SHP77 treated with DMSO at 0.1 percent for 48 hours (cell line): ENCODE measurements around the gene UBE2Z.
"Not testable (repeated sequence)": the region's sequence is repeated elsewhere in the genome, so short reads cannot be mapped to it uniquely, and the experiment has no call there.

Experiments used
- DNase-seq: peaks from one replicate; lab custom pipeline; 2025; lab: John Stamatoyannopoulos, UW

The UBE2Z gene

DNA sequence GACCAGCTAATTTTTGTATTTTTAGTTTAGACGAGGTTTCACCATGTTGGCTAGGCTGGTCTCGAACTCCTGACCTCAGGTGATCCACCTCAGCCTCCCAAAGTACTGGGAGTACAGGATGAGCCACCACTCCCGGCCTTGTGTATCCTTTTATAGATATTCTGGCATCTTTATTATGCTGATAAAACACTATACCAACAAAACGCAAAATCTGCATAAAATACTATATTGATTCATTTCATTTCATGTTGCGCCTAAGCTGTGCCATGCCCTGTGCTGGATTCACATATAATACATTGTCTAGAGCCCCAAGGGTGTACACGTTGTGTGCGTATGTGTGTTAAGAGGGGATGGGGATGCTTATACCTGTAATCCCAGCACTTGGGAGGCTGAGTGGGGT lies 3.8 kb upstream of the UBE2Z start:
- no peak for DNase-seq

DNA sequence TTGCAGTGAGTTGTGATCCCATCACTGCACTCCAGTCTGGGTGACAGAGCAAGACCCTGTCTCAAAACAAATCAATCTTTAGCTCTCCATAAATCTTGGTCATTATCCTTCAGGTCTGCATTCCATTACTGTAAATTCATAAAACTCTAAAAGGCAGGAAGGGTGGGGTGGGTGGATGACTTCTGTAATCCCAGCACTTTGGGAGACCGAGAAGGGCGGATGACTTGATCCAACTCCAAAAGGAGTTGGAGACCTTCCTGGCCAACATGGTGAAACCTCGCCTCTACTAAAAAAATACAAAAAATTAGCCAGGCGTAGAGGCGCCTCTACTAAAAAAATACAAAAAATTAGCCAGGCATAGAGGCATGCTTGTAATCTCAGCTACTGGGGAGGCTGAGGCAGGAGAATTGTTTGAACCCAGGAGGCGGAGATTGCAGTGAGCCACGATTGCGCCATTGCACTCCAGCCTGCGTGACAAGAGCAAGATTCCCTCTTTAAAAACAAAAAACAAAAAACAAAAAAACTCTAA lies 2.2 kb upstream of the UBE2Z start:
- no peak for DNase-seq

DNA sequence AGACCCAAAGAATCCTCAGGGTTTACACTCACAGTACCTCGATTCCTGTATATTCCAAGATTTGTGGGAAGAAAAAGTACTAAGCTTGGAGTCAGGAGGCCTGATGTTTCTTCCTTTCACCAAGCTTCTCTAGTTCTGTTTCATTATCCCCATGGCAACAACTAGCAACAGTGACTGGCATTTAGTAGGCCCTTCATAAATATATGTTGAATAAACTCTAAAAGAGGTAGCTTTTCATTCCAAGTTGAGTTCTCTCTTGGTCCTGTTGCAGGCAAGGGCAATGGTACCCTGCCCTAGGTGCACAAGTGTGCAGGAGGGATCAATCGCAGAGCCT lies 527 bp upstream of the UBE2Z start:
- DNase-seq, result no peak

DNA sequence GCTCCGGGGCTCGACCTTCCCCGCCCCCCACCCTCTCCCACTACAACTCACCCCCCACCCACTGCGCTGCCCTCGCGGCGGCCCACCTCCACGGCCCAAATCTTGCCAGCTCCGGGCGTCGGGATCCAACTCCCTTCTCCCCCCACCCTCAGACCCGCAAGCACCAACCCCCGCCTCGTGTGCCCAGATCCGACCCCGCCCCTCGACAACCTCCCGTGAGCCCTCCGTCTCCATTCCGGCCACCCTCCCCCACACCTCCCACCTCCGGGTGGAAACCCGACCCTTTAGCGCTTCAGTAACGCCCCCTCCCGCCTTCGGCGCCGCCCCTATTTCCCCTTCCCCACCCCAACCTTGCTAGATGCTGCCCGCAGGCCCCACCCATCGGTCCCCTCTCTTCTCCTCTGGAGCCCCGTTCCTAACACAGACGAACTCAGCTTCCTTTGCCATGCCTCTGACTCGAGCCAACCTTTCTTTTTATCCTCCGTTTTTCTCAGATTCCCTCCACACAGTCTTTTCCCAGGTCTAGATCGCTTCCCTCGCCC lies 717 bp downstream of the UBE2Z start:
- DNase-seq, result no peak

DNA sequence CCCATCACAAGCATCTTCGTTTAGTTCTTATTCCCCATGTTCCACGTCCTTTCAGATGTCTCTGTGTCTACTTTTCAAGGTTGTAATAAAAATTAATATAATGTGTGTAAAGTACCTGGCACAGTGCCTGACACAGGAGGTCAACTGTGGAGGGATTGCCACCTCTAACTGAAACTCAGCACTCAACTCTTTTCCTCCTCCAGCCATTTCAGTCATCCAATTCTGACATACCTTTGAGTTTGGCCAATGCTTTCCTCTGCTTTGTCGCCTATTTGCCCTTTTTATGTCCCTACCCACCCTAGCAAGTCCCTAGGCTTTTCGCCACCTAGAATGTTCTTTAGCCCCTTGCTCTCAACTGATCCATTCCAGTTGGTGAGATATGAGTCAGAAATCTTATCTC lies 1.6 kb downstream of the UBE2Z start:
- no peak for DNase-seq

DNA sequence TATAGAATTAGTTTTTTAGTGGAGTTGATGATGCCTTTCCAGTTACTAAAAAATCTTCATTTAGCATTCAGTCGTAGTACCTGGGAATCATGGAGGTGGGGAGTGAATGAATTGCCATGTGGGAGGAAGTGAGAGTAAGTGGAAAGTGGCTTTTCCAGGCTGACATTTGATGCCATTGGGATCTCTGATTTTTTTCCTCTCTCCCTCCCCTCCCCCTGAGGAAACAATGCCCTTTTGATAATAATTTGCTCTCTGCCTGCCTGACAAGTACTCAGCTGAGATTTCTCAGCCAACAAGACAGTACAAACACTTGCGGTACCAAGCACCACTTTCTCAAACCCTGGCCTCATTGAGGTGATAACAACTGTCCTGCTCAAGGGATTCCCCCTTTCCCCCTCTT lies 2.2 kb downstream of the UBE2Z start:
- DNase-seq, result no peak

DNA sequence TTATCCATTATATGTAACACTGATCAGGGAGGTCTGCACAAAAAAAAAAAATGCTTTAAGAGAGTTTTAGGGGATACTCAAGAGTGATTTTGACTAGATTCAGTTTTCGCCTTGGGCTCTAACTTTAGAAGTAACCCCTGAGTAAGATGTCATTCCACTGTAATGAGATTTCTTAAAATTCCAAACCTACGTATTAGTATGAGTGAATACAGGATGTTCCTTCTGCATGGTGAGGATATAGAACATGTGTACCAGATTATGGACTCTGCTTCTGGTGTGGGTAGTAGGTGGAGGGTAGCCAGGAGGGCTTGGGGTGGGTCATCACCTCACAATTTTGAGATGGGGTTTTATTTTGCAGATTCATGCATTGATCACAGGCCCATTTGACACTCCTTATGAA lies 4.3 kb downstream of the UBE2Z start:
- DNase-seq, result no peak

DNA sequence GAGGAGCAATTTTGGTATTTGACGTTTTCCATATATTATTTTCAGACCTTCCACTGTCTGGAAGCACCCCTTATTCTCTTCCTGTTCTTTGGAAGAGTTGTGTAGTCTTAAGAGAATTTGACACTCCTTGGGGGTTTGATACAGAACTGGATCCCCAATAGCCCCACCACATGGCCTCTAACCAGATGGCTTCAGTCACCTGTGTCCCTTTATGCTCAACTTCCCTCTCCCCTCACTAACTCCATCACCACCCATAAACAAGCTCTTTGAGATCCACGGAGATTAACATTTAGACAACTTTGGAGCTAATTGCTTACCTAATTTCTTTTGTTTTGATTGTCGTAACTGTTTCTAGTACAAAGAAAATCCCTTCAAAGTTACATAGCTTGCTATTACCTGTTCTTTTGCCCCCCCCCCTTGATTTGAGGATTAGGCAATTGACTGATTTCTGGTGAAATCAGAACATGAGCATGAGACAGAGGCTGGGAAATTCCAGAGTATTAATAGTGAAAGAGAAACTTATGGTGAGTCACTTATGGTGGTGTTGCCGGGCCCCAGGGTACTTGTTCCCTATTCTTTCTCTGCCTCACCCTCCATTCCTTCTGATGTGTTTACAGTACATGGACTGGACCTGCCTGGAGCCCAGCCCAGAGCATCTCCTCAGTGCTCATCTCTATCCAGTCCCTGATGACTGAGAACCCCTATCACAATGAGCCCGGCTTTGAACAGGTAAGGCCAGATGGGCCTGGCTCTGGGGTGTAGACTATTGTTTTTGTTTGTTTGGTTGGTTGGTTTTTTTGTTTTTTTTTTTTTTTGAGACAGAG lies 7.5 kb downstream of the UBE2Z start:
- DNase-seq, result no peak

DNA sequence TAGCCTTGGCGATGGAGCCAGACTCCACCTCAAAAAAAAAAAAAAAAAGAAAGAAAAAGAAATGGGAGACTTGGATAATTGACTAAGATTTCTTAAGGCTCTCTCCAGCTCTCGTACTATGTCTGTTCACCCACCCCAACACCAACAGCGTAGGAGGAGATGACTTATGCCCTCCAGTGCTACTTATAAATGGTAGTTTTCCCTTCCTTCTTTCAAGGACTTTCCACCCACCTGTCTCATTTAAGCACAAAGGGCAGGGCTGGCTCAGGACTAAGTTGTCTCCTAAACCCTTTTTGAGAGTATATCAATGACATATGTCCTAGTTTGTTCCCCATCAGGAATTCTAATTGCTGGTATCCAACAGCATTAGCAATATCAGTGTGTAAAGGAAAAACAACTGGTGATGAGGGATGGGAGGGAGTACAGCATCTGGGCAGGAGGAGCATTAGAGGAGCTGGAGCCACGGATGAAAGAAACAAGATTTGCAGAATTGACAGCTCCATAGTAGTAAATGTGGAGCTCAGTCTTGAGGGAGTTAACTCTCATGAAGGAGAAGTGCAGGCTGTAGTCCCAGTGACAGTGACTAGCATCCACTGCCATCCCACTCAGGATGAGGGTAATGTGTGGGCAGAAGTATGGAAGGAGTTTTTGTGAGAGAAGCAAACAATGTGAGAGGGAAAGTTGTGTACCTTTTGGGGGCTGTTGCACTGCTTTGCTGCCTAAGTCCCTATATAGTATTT lies 17.2 kb downstream of the UBE2Z start:
- DNase-seq, result no peak

DNA sequence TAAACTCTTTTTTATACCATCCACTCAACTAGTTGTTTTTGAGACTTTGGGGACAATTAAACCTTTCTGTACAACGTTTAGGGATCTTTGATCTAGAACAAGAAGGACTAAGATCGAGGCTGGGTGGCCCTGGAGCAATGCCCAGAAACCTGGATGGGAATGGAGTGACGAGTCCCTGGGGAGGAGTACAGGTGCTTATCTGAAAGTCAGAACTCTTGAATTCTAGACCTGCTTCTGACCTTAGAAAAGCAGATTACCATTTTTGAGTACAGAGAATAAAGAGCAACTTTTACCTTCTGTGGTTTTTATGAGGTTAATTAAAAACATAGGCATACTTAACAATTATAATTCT lies 17.8 kb downstream of the UBE2Z start:
- no peak for DNase-seq

DNA sequence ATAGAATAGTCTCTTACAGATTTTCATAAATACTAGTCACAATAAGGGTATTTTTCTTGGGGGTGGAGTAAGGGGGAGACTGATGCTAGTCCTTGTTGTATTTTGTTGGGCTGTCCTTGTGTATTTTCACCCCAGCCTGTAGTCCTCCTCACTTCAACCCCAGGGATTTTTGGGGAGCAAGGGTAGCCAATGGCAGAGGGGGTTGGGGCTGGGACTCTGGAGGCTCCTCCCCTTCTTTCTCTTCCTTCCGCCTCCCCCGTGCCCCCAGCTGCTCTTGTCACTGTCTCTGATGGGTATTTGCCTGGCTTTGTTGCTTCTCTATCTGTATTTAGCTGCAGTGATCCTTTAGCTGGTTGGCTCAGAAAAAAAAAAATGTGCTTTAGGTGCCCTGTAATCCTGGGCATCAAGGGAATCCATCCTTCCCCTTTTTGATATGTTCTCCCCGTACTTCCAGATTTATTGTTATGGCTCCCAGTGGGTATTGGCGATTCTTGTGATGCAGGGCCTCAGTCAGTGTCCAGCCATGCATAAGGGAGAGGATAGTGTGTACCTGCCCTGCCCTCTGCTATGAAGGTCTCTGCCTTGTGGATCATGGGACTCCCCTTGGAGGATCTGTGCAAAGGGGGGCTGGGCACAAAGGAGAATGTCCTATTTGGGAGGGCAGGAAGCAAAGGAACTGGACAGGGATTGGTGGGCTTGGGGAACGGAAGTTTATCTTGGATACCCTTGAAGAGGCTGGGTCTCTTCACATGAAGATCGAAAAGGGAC lies 20.0 kb downstream of the UBE2Z start:
- DNase-seq, result no peak

DNA sequence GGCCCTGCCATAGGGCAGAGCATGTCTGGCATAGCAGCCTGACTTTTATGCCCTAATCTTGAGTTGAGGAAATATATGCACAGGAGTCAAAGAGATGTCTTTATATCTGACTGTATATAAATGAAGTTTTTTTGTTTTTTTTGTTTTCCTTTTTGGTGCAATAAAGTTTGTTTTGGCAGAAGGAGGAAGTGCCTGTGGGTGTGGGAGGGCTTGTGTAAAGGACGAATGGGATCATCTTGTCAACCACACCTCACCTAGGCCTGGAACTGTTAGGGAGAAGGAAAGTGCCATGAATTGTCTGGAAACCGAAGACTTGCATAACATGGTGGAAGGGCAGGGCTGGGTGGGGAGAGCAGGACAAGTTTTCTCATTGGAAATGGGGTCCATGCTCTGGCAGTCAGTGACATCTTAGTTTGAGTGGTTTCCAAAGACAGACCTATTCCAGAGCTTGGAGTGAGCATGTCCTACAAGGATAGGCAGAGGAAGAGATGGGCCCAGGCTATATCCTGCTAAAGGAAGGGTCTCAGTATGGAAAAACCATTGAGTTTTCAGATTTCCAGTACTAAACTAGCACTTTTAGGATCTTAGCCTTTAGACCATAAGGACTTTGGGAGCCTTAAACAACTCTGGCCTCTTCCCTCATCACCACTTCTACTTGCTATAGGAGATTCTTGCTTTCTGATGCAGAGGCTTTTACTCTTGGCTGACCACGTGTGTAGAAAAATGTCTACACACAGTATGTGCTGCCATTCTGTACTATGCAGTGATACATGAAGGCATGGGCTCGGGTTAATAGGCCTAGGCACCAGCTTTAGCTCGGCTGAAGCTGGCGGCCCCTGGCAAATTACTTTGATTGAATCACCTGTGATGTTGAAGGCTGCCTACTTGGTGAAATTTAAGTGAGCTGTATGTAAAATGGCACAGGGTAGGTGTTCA lies 20.9 kb downstream of the UBE2Z start:
- DNase-seq, result no peak

DNA sequence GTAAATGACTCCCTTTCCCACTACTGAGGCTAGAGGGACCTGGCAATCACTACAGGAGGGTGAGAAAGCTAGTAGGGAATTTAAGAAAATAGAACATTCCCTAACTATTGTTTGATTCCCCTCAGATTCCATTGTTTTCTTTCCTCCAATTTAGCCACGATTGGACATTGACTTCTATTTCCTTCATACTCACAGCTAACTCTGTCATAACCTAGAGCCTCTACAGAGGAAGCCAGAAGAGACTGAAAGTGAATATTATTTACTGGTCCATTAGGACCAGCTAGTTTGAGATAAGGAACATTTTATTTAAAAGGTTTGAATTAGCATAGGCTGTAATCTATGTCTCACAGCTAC lies 21.6 kb downstream of the UBE2Z start:
- no peak for DNase-seq

DNA sequence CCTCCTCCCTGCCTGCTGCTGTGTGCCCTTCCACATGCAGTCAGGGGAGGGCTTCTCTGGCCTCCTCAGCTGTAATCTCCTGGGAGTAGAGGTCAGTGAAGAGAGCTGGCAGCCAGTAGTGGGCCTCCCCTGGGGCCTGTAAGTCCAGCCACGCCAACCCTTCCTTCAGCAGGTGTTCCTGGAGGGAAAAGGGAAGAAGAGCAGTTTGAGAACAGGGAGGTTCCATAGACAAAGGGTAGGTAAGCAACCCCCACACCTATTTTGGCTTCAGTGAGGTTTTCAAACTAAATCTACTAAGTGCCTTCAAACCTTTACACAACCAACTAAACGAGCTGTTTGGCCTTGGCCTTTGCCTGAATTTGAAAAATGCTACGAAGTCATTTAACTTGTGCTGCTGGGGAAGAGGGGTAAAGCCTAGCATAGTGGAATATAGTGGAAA lies 22.2 kb downstream of the UBE2Z start:
- no peak for DNase-seq

DNA sequence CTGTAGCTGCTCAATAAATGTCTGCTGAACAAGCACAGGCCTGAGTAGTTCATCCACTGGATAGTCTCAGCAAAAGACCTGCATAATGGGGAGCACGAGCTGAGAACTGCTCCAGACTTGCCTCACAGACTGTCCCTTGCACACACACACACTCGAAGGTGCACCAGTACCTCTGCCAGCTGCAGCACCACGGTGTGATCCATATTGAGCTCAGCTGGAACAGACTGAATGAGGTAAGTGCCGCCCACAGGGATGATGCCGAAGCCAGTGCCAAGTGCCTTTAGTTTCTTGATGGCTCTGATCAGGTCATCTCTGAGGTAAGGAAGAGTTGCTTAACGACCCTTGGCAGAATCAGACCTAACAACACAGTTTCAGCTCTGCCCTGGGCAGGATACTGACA lies 24.8 kb downstream of the UBE2Z start:
- DNase-seq, result no peak

DNA sequence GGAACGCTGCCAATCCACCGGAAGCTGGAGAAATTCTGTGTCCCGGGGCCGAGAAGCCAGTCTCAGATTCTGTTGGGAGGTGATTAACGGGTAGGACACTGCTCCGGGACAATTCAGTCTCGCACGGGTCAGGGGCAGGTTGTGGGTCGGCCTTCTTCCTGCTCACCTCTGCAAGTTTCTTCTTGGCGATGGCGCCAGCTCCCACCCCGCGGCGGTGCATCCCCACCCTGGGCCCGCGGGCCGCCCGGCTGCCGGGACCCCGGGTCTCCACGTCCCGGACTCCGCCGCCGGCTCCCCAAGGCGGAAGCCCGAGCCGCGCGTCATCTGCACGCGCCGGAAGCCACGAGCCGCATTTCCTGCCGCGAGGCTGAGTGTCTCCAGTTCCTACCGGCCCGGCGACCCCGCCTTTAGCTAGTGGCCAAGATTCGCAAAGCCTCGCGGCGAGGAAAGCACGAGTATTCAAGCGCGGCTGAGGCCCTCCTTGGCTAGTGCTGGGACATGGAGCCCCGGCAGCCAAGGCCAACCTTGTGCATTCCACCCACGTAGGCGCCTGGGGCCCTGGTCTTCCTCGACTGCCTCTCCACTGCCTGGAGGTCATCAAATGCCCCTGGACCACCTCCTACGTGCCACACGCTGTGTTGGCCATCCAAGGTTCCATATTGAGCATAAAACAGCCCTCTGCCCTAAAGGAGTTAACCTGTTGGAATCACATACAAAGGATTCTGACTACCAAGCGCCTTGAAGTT lies 36.5 kb downstream of the UBE2Z start, which contains the start of gene SNF8:
TSS of gene SNF8 (minus strand) at position 328 of the 746 bp plus-strand sequence. CDS start at position 220, 108 bp downstream.
- DNase-seq, result peak; percentile 76

DNA sequence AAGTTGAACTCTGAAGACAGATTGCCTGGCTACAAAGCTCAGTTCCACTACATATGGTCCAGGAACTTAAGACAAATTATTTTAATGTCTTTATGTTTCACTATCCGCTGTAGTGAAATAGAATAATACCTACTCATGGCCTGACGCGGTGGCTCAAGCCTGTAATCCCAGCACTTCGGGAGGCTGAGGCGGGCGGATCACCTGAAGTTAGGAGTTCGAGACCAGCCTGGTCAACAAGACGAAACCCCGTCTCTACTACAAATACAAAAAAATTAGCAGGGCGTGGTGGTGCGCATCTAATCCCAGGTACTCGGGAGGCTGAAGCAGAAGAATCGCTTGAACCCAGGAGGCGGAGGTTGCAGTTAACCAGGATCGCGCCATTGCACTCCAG lies 37.0 kb downstream of the UBE2Z start:
- not testable (repeated sequence) for DNase-seq

DNA sequence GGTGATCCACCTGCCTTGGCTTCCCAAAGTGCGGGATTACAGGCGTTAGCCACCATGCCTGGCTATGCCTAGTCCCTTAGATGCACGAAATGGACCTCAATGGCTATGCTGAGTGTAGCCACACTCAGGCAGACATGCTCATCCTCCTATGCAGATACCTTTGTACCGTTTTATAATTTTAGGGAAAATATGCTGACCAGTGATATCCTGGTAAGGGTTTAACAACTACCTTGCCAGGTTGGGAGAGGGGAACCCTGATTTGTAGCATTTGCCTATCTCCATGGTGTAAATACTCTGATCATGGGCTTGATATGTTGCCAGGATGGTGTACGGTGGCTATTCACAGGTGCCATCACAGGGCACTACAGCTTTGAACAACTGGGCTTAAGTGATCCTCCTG lies 43.4 kb downstream of the UBE2Z start:
- DNase-seq, result no peak

DNA sequence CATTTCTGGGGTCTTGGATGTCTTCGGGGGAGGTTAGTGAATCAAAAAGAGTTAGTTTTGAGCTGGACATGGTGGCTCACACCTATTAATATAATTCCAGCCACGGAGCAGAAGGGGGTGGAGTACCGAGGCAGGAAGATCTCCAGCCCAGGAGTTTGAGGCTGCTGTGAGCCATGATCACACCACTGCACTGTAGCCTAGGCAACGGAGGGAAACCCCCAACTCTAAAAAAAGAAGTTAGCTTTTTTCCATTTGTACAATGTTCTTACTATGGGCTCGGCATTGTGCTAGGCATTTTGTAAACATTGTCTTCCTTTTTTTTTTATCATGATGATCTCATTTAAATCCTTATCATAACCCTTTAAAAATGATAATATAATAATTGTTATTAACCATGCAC lies 44.7 kb downstream of the UBE2Z start:
- DNase-seq, result no peak

DNA sequence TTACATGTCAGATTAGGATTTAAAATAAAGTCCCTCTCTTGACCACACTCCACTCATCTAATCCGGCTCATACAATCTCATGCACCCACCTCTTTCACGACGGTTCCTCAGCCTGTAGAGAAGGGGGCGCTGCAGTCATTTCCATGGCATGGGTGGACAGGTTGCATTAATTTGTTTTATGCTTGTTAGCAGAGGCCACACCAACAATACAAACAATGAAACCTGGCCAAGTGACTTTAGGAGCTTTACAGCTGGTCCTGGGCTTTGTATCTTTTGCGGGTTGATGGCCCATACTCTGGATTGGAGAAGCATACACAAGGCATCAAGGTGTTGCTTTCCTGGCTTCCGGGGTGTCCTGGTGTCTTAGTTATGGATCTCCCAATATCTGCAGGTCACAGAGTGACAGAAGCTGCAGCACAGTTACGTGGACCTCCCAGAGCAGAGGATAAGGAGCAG lies 46.1 kb downstream of the UBE2Z start:
- no peak for DNase-seq
